GM21390 (cell line): ENCODE results near the gene MAP2K7.
"Not testable (repeated sequence)": the region's sequence is repeated elsewhere in the genome, so short reads cannot be mapped to it uniquely, and the experiment has no call there.

Experiments used
- ATAC-seq: cut with Tn5 transposase; IDR thresholded peaks from one replicate; pipeline ENCODE4 v1.9.1; 2021; ENCODE audit not compliant: unreplicated experiment

Gene MAP2K7

GRCh38 chr19:7903244-7904073 lies at the start of gene MAP2K7:
Gene MAP2K7, plus strand, starts transcription at chr19:7903877. Its CDS starts 68 bp downstream, at chr19:7903945.
- ATAC-seq, result peak; percentile 74

DNA sequence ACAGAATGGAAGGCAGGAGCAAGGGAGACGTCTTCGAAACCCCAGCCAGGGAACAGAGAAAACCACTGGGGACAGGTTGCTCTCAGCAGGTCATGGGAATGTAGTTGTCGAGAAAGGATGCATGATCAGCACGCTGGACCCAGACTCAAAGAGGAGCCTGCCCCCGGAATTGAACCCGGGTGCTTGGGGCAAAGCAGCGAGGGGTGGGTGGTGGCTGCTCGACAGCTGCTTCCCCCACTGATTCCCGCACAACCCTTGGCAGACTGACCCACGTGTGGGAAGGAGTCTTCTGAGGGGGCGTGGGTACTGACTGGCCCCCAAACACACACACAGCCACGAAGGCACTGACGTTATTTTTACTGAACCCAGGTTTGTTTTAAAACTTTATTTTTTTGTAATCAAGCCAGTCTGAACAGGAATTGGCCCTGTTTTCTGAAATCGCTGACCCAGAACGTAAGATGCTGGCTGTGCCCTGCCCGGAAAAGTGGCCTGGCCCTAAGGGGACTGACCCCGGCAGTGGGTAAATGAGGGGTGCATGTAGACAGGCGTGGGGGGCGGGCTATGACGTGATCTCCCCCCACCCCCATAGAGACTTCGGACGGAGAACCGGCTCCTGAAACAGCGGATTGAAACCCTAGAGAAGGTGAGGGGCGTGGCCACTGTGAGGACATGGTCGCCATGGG lies 48.1 kb upstream of the MAP2K7 start:
- ATAC-seq, result no peak

GRCh38 chr19:7856109-7856591 lies 47.5 kb upstream of the MAP2K7 start:
- ATAC-seq, result no peak

DNA sequence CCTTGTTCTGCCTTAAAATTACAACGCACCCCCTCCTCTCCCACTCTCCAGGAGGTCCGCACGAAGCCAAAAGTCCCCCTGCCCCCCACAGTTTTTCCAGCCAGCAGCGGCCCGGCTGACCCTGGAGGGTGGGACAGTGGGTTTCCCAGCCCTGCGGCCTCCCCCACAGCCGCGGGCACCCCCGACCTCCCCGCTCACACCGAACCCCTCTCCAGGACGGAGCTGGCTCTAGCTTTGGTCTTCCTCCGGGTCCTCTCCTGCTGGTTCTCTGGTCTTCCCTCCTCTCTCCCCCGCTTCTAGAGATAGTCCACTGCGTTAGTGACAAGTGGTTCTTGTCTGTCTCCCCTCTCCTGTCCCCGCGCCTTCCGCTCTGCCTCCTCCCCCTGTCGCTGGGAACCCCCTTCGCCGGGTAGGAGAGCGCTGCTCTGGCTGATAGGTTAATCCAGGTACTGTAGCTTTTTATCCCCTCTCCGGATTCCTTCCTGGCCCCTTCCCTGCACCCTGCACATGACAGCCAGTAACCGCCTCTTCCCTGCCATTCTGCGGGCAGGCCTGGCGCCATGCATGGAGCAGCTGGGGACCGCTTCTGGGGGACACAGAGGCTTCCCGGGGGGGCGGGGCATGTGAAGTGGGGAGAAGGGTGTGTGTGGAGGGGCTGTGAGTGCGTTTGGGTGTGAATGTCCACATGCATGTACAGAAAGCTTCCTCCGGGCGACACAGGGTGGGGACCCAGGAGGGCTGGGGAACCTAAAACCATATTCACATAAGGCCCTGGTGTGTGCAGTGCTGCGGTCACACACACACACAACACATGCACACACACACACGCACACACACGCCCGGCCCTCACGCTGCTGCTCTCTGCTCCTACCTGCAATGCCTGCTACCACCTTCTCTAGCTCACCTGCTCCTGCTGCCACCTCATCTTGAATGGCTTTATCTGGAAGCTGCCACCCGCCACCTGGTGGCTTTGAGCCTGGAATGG lies 46.7 kb upstream of the MAP2K7 start:
- no peak for ATAC-seq

DNA sequence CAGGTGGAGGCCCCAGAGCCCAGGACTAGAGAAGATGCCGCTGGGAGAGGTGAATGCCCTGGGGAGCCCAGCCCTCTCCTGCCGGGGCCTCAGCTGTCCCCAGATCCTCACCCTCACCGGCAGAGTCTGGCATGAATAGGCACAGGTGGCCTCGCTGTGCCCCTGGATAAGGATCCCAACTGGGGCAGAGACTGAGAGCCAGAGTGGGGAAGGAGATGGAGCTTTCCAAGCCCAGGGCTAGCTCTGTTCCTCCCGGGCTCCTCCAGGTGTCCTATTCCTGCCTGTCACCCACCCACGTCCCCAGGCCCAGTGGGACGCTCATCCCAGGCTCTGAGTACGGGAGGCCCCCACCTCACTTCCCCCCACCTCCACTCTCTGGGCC lies 46.0 kb upstream of the MAP2K7 start:
- no peak for ATAC-seq

DNA sequence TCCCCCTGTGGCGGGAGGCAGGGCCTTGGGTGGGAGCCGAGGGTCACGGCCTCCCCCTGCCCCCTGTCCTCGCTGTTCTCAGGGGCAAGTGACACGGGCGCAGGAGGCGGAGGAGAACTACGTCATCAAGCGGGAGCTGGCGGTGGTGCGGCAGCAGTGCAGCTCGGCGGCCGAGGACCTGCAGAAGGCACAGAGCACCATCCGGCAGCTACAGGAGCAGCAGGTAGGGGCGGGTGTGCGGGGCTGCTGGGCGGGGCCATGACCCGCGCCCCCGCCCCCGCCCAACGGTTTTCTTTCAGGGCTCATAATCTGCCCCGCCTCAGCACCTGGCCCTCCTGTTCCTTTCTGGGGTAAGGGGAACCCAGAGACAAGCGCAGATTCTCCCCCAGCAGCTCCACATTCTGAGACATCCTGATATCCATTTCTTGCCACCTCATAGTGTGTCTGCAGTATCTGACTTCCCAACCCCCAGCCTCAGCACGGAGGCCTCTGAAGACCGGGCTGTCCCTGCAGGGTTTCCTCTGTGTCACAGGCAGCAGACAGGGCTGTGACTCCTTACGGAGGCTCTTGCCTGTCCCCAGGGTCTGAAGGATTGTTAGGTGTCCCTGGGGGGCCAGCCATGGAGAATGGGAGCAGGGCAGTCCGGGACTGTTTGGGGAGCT lies 45.4 kb upstream of the MAP2K7 start:
- ATAC-seq, result no peak

- ATAC-seq, result not testable (repeated sequence)
Observed at GRCh38 chr19:7859087-7859486, 44.6 kb upstream of the MAP2K7 start.

DNA sequence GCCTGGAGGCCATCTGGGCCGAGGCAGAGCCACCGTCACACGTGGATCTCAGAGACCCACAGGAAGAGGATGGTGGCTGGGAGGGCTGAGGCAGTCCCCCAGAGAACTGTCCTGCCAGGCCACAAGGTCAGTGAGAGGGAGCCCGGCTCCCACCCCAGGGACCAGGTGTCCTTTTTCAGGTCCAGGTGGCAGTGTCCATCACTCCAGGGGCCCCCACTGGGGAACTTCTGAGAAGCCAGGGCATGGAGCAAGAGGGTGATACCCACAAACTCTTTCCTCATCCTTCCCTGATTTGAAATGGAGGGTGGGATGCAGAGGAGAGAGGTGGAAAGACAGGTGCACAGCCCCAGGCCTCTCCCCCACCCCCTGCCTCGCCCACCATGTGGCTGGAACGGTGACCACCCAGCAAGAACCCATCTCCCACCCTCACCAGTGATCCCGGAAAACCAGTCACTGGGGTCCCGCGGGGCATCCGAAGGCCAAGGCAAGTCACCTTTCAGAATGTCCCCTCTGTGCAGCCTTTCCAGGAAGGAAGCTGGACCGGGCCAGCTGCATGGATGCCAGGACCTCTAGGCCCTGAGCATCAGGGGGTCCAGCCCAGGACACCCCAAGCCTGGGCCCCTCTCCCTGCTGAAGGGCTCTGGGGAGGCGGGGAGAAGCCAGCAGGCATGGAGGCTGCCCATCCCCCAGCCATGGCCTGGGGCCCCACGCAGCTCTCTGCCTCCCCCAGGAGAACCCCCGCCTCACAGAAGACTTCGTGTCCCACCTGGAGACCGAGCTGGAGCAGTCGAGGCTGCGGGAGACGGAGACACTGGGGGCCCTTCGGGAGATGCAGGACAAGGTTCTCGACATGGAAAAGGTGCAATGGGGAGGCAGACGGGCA lies 43.6 kb upstream of the MAP2K7 start:
- no peak for ATAC-seq

DNA sequence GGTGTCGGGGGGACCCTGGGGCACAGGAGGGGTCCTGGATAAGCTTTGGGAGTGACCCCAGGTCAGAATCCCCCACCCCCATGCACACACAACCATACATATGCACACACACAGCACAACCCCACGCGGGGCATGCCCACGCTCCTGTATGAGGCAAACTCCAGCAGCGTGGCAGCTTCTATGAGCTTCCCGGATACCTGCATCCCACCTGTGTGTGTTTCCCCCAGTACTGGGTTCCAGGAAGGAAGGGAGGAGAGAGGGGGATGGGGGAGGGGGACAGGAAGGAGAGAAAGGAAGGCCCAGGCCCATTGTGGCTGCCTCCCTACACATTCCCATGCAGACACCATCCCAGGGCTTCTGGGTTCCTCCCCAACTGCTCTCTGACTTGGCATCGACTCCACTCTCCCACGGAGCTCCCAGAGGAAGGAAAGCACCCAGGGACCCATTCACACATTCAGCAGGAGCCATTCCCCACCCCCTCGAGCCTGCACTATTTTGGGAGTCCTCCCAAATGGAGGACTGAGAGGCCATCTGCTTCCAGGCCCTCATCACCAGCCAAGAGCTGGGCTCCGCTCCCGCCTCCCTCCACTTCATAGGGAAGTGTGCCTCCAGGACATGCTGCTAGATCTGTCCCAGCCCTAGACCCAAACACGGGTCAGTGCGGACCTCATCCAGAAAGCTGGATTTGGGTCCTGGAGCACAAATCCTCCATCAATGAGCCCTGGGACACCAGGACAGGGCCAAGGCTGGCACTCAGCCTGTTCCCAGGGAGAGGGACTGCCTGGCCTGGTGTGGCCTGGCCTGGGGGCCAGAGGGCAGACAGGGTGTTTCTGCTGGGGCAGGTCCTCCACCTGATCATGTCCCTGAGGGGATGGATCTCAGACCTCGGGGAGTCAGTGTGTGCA lies 42.7 kb upstream of the MAP2K7 start:
- no peak for ATAC-seq

DNA sequence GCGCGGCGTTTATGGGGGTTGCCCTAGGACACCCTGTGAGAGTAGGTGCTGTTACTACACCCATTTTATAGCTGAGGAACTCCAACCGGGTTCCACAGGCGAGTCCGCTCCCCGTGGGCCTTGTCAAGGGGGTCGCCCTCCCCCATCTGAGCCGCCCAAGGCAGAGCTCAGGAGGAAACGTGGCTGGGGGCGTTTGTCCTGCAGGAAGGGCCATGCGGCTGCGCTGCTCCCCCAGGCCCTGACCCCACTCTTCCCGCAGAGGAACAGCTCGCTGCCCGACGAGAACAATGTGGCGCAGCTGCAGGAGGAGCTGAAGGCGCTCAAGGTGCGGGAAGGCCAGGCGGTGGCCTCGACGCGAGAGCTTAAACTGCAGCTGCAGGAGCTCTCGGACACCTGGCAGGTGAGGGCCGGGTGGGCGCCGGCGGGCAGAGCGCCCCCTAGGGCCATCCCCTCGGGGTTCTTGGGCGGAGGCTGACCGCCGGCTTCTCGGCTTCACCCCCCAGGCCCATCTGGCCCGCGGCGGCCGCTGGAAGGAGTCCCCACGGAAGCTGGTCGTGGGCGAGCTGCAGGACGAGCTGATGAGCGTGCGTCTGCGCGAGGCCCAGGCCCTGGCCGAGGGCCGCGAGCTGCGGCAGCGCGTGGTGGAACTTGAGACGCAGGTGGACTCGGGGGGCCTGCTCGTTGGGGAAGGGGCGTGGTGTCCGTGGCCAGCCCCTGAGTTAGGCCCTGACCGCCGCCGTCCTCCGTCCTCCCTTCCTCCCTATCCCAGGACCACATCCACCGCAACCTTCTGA lies 41.9 kb upstream of the MAP2K7 start:
- ATAC-seq, result no peak

GRCh38 chr19:7862413-7862951 lies 41.2 kb upstream of the MAP2K7 start:
- ATAC-seq, result no peak

DNA sequence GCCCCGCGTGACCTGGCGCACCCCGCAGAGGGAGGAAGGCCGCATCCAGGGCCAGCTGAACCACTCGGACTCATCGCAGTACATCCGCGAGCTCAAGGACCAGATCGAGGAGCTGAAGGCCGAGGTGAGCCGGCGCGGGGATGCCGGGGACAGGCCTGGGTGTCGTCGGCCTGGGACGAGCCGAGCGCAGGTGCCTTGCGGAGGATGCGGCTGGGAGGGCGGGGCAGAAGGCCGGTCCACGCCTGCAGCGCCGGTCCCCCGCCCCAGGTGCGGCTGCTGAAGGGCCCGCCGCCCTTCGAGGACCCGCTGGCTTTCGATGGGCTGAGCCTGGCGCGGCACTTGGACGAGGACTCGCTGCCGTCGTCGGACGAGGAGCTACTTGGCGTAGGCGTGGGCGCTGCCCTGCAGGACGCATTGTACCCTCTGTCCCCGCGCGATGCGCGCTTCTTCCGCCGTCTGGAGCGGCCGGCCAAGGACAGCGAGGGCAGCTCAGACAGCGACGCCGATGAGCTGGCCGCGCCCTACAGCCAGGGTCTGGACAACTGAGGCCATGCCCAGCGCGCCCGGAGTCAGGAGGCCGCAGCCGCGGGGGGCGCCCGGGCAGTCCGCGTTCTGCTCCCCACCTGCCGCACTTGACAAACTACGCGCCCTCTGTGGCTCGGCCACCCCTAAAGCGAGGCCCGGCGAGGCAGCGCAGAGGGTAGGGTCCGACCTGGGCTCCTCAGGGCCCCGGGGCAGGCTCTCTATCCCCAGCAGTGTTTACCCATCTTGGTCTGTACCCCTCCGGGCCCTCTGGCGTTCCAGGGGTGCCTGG lies 40.3 kb upstream of the MAP2K7 start:
- ATAC-seq, result no peak

- ATAC-seq, result no peak
Observed at GRCh38 chr19:7863971-7864689, 39.5 kb upstream of the MAP2K7 start.

DNA sequence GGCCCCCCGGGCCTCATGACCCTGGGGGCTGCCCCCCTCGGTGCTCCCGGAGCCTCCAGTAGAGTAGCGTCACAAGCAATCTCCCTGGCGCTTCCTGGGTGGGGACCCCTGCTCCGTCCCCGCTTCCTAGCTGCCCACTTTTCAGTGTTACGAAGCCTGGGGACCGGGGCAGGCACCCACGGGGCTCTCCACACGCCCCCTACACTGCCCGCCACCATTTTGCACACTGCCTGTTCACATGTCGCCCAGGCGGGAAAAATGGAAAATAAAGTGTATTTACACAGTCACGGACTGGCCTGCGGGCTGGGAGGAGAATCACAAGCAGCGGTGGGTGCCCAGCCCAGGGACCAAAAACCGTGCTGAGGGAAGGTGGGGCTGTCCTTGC lies 39.0 kb upstream of the MAP2K7 start:
- ATAC-seq, result no peak

DNA sequence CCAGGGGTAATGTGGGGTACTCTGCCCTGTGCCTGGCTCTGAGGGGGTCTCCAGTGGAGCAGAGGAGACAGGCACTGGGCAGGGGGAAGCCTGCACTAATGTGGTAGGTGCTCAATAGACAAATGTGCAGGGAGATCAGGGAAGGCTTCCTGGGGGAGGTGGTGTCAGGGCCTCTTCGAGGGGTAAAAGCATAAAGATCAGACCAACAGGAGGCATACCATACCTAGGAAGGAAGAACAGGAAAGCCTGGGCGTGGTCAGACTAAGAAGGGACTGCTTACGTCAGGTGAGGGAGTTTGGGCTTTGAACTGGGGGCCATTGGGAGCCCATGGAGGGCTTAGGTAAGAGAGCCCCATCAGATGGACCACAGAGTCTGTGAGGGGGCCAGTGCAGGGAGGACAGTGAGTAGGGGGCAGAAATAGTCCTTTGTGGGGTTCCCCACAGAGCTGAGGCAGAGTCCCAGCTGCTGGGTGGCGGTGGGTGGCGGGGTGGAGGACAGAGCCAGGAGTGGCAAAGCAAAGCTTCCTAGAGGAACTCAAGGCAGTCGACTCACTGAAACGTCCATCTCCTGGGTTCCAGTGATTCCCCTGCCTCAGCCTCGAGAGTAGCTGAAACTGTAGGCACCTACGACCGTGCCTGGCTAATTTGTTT lies 38.3 kb upstream of the MAP2K7 start:
- ATAC-seq, result no peak
